Mesendoderm (in vitro differentiated cells): Measurements from ENCODE around the gene SLC35F3.
A peak's percentile ranks its signal among the peaks of the same experiment; 100 is the strongest.

Source experiments
- DNase-seq: peaks from one replicate; pipeline ENCODE4 v3.0.0; 2013
- H2AK5ac ChIP-seq: 2 replicates; pipeline ENCODE4 v1.6.1; 2013; ENCODE audit warnings: low read length, inconsistent platforms
- H2BK120ac ChIP-seq: 2 replicates; pipeline ENCODE4 v1.6.1; 2013; ENCODE audit warnings: low read depth, mild to moderate bottlenecking, low read length, moderate library complexity, mixed read lengths
- H2BK15ac ChIP-seq: replicated peaks from 2 replicates; pipeline ENCODE4 v1.6.1; 2013; ENCODE audit warnings: low read depth, mild to moderate bottlenecking, moderate library complexity
- H2BK5ac ChIP-seq: 2 replicates; pipeline ENCODE4 v1.6.1; 2013; ENCODE audit warnings: low read length, inconsistent platforms
- H3K18ac ChIP-seq: 2 replicates; pipeline ENCODE4 v1.6.1; 2013; ENCODE audit warnings: mild to moderate bottlenecking, low read length, mixed read lengths
- H3K23ac ChIP-seq: one replicate; pipeline ENCODE4 v1.6.1; 2013; ENCODE audit warnings: low read length
- H3K27ac ChIP-seq: 2 replicates; pipeline ENCODE4 v1.5.1; 2013; ENCODE audit warnings: low read depth, mild to moderate bottlenecking, inconsistent platforms, low read length, moderate library complexity
- H3K27me3 ChIP-seq: 2 replicates; pipeline ENCODE4 v1.6.1; 2013; ENCODE audit warnings: low read length, control low read depth, mild to moderate bottlenecking, inconsistent platforms; ENCODE audit not compliant: insufficient read depth, poor library complexity
- H3K36me3 ChIP-seq: 2 replicates; pipeline ENCODE4 v1.6.1; 2013; ENCODE audit warnings: low read length, inconsistent platforms; ENCODE audit not compliant: control insufficient read depth, insufficient read depth
- H3K4ac ChIP-seq: one replicate; pipeline ENCODE4 v1.6.1; 2013; ENCODE audit warnings: low read depth, mild to moderate bottlenecking, low read length, moderate library complexity
- H3K4me1 ChIP-seq: 2 replicates; pipeline ENCODE4 v1.6.1; 2013; ENCODE audit warnings: low read depth, low read length, inconsistent platforms; ENCODE audit not compliant: control insufficient read depth
- H3K4me2 ChIP-seq: 2 replicates; pipeline ENCODE4 v1.6.1; 2013; ENCODE audit warnings: low read length
- H3K4me3 ChIP-seq: 2 replicates; pipeline ENCODE4 v1.5.1; 2013; ENCODE audit warnings: mild to moderate bottlenecking, low read length
- H3K56ac ChIP-seq: one replicate; pipeline ENCODE4 v1.6.1; 2013; ENCODE audit warnings: low read length
- H3K79me1 ChIP-seq: 2 replicates; pipeline ENCODE4 v1.6.1; 2013; ENCODE audit warnings: low read length, inconsistent platforms
- H3K79me2 ChIP-seq: 2 replicates; pipeline ENCODE4 v1.6.1; 2013; ENCODE audit warnings: mild to moderate bottlenecking, low read length; ENCODE audit not compliant: control insufficient read depth, insufficient read depth
- H3K9ac ChIP-seq: 2 replicates; pipeline ENCODE4 v1.6.1; 2013; ENCODE audit warnings: low read length, inconsistent platforms
- H4K5ac ChIP-seq: one replicate; pipeline ENCODE4 v1.6.1; 2013; ENCODE audit warnings: low read length
- H4K8ac ChIP-seq: one replicate; pipeline ENCODE4 v1.6.1; 2013; ENCODE audit warnings: low read depth, mild to moderate bottlenecking, control low read depth, low read length, moderate library complexity
- WGBS: extraction: QIAGEN DNeasy Blood & Tissue Kit; methylation state at CpG from one replicate; pipeline ENCODE4 v1.1.7; 2013; ENCODE audit warnings: low lambda C conversion rate, missing lambda C conversion rate; ENCODE audit not compliant: insufficient coverage; ENCODE audit errors: extremely low coverage; 5-methylcytosine and 5-hydroxymethylcytosine counted together

Gene SLC35F3

DNA sequence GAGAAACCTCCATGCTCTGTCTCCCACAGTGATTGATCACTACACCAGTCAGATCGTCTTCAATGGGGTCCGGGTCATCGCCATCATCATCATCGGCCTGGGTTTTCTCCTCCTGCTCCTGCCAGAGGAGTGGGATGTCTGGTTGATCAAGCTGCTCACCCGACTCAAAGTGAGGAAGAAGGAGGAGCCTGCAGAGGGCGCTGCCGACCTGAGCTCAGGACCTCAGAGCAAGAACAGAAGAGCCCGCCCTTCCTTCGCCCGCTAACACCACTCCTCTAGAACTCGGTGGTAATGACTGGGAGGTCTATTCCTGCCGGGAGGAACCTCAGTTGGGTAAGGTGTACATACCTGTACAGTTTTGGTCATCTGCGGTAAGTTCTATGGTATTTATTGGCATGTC is 418.5 kb downstream of the SLC35F3 start:
- Histone ChIP-seq H2AK5ac (no peak overlapping the region), H2BK120ac (no peak overlapping the region), H3K9ac (no peak overlapping the region), H2BK5ac (no peak overlapping the region), H3K4me1 (no peaks in the 10 kb centered on the region), H3K36me3 (no peaks in the 10 kb centered on the region), H3K23ac (no peak overlapping the region), H3K18ac (no peak overlapping the region), H3K27me3 (no peaks in the 10 kb centered on the region), H3K79me1 (no peaks in the 10 kb centered on the region), H4K5ac (no peak overlapping the region), H3K4ac (no peak overlapping the region), H3K27ac (no peak overlapping the region), H4K8ac (no peak overlapping the region), H3K4me2 (no peak overlapping the region), H3K79me2 (no peaks in the 10 kb centered on the region), H3K4me3 (no peak overlapping the region), H2BK15ac (no peak overlapping the region), H3K56ac (no peak overlapping the region)
- DNase-seq = peak; percentile 89
- no CpG with 5 or more reads among the region's 13 CpGs for WGBS

DNA sequence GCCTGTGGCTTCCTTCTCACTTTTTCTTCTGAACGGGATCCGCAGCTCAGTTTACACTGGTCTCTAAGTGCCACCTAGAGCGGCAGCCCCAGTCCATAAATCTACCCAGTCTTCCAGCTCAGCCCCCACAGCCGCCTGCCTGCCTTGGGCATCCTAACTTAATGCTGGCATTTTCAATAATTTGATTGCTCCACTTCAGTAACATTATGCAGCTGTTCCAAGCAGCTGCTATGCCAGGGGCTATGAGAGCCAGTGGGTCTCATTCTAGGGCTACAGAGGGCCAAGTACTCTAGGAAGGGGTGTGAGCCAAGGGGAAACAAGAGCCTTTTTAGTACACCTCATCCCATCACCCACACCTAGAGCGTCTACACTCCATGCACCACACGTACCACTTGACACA is 420.3 kb downstream of the SLC35F3 start:
- Histone ChIP-seq H2BK15ac (no peak overlapping the region), H3K23ac (no peak overlapping the region), H3K79me2 (no peaks in the 10 kb centered on the region), H3K4me3 (no peak overlapping the region), H3K56ac (no peak overlapping the region), H3K27ac (no peak overlapping the region), H3K27me3 (no peaks in the 10 kb centered on the region), H3K18ac (no peak overlapping the region), H2BK120ac (no peak overlapping the region), H3K4me2 (no peak overlapping the region), H4K5ac (no peak overlapping the region), H3K36me3 (no peaks in the 10 kb centered on the region), H2BK5ac (no peak overlapping the region), H4K8ac (no peak overlapping the region), H3K4me1 (no peaks in the 10 kb centered on the region), H2AK5ac (no peak overlapping the region), H3K4ac (no peak overlapping the region), H3K79me1 (no peaks in the 10 kb centered on the region), H3K9ac (no peak overlapping the region)
- no CpG with 5 or more reads among the region's 6 CpGs for WGBS
- DNase-seq = no peak

DNA sequence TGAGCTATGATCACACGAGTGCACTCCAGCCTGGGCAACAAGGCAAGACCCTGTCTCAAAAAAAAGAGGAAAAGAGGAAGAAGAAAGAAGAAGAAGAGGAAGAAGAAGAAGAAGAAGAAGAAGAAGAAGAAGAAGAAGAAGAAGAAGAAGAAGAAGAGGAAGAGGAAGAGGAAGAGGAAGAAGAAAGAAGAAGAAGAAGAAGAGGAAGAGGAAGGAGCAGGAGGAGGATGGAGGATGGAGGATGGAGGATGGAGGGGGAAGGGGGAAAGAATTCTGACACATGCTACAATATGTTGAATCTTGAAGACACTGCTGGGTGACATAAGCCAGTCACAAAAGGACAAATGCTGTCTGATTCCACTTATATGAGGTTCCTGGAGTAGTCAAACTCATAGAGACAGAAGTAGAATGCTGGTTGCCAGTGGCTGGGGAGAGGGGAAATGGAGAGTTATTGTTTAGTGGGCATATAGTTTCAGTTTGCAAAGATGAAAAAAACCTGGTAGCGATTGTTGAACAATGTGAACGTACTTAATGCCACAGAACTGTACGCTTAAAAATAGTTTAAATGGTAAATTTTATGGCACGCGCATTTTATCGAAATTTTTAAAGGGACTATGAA is 421.5 kb downstream of the SLC35F3 start:
- no peak overlapping the region for H3K4me2 ChIP-seq
- no peaks in the 10 kb centered on the region for H3K79me2 ChIP-seq
- no peak overlapping the region for H2BK15ac ChIP-seq
- no peak overlapping the region for H3K56ac ChIP-seq
- H4K8ac ChIP-seq = no peak overlapping the region
- no peak overlapping the region for H3K23ac ChIP-seq
- no peak overlapping the region for H3K27ac ChIP-seq
- no peaks in the 10 kb centered on the region for H3K79me1 ChIP-seq
- WGBS = no CpG with 5 or more reads among the region's 7 CpGs
- H2BK120ac ChIP-seq = no peak overlapping the region
- H3K27me3 ChIP-seq = no peaks in the 10 kb centered on the region
- H3K9ac ChIP-seq = no peak overlapping the region
- no peak overlapping the region for H3K4ac ChIP-seq
- DNase-seq = no peak
- H3K4me1 ChIP-seq = no peaks in the 10 kb centered on the region
- no peak overlapping the region for H3K18ac ChIP-seq
- no peaks in the 10 kb centered on the region for H3K36me3 ChIP-seq
- H2AK5ac ChIP-seq = no peak overlapping the region
- no peak overlapping the region for H3K4me3 ChIP-seq
- H2BK5ac ChIP-seq = no peak overlapping the region
- H4K5ac ChIP-seq = no peak overlapping the region

DNA sequence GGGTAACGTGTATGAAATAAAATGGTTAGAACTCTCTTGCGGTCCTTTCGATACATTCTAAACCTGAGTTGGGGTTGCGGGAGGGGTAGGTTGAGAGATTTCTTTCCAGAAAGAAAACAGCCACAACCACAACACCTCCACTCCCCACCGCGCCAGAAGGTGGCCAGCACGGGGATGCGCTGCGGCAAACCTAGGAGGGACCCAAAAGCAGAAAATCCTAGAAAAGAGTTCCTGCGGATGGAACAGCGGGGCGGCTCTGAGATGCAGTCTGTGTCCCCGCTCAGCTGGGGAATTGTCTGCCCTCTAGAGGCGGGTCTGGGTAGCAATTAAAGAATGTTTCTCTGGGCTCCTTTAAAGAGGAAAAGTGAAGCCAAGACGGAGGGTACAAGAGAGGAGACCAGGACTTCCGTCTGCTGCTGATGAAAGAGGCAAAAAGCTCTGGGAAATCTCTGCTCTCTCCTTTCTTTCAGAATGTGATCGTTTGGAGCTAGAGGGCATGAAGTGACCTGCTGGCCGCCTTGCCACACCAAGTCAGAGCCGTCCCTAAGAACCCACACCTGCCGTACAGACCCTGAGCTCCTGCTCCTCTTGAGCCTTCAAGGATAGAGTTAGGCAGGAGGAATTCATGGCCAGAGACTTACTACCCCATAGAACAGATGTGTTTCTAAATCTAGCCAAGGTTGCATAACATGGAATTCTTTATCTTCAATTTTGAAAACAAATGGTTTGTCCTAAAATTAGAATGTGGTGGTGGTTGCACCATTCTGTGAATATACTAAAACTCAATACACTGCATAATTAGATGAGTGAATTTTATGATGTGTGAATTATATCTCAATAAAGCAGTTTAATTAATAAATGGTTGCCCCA is 422.3 kb downstream of the SLC35F3 start:
- H3K23ac ChIP-seq = no peak overlapping the region
- H3K4ac ChIP-seq = no peak overlapping the region
- no CpG with 5 or more reads among the region's 20 CpGs for WGBS
- H3K4me1 ChIP-seq = no peaks in the 10 kb centered on the region
- H3K36me3 ChIP-seq = no peaks in the 10 kb centered on the region
- H3K4me3 ChIP-seq = no peak overlapping the region
- H3K27ac ChIP-seq = no peak overlapping the region
- no peak overlapping the region for H2BK5ac ChIP-seq
- no peaks in the 10 kb centered on the region for H3K27me3 ChIP-seq
- no peak overlapping the region for H3K18ac ChIP-seq
- H3K4me2 ChIP-seq = peak overlapping the region; percentile 14
- no peak overlapping the region for H2BK120ac ChIP-seq
- H3K79me1 ChIP-seq = no peaks in the 10 kb centered on the region
- DNase-seq = peak; percentile 81
- H3K79me2 ChIP-seq = no peaks in the 10 kb centered on the region
- no peak overlapping the region for H2BK15ac ChIP-seq
- H4K8ac ChIP-seq = no peak overlapping the region
- H3K56ac ChIP-seq = no peak overlapping the region
- H2AK5ac ChIP-seq = no peak overlapping the region
- no peak overlapping the region for H4K5ac ChIP-seq
- H3K9ac ChIP-seq = no peak overlapping the region

DNA sequence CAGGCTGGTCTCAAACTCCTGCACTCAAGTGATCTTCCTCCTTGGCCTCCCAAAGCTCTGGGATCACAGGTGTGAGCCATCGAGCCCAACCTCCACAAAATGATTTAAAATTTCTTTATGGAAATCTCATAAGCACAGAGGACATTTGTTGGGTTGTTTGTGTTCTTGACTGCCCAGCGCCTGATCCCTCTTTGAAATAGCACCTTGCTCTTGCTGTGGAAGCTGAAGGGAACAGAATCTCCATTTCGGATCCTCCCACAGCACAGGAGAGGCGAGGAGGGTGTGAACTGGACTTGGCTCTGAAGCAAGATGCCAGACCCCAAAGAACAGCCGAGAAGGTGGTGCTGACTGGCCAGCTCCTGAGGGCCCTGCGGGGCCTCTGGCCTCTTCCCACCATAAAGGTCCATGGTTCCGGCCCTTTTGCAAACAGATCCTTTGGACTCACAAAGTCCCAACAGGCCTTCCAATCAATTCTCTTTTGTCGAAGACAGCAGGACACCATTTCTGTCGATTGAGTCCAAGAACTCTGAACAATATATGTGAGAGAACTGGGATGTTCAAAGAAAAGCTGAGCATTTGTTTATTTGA is 423.2 kb downstream of the SLC35F3 start:
- no peak overlapping the region for H4K8ac ChIP-seq
- no peak overlapping the region for H3K27ac ChIP-seq
- no peak overlapping the region for H3K23ac ChIP-seq
- H3K9ac ChIP-seq = no peak overlapping the region
- no peak overlapping the region for H3K4ac ChIP-seq
- no peak overlapping the region for H2BK120ac ChIP-seq
- no peak for DNase-seq
- no CpG with 5 or more reads among the region's 9 CpGs for WGBS
- no peaks in the 10 kb centered on the region for H3K79me2 ChIP-seq
- no peaks in the 10 kb centered on the region for H3K36me3 ChIP-seq
- H3K79me1 ChIP-seq = no peaks in the 10 kb centered on the region
- H4K5ac ChIP-seq = no peak overlapping the region
- no peak overlapping the region for H2AK5ac ChIP-seq
- H3K56ac ChIP-seq = no peak overlapping the region
- H2BK5ac ChIP-seq = no peak overlapping the region
- no peaks in the 10 kb centered on the region for H3K4me1 ChIP-seq
- no peak overlapping the region for H3K4me3 ChIP-seq
- no peak overlapping the region for H3K18ac ChIP-seq
- H2BK15ac ChIP-seq = no peak overlapping the region
- H3K4me2 ChIP-seq = no peak overlapping the region
- H3K27me3 ChIP-seq = no peaks in the 10 kb centered on the region
